Loucy (cell line): ENCODE results near the gene PPP1R12A.

Source experiments
- H2AFZ ChIP-seq: fragments of 200-600 bp; sonication (generic); 2 replicates; pipeline ENCODE4 v1.6.0; 2016; ENCODE audit warnings: antibody characterized with exemption, mild to moderate bottlenecking, low read length, moderate library complexity
- H3F3A ChIP-seq: fragments of 200-600 bp; 2 replicates; pipeline ENCODE4 v1.6.0; 2016; ENCODE audit warnings: antibody characterized with exemption, low read depth, mild to moderate bottlenecking
- H3K27me3 ChIP-seq: fragments of 200-600 bp; sonication (generic); 2 replicates; pipeline ENCODE4 v1.6.1; 2014; ENCODE audit warnings: low read length, mild to moderate bottlenecking; ENCODE audit not compliant: insufficient read depth, poor library complexity, severe bottlenecking
- H3K36me3 ChIP-seq: fragments of 200-600 bp; sonication (generic); 2 replicates; pipeline ENCODE4 v1.6.1; 2016; ENCODE audit warnings: low read length; ENCODE audit not compliant: insufficient read depth
- H3K4me1 ChIP-seq: fragments of 200-600 bp; sonication (generic); 2 replicates; pipeline ENCODE4 v1.5.1; 2014; ENCODE audit warnings: low read length, mild to moderate bottlenecking; ENCODE audit not compliant: insufficient read depth, poor library complexity, severe bottlenecking
- H3K4me2 ChIP-seq: fragments of 200-600 bp; sonication (generic); 2 replicates; pipeline ENCODE4 v1.6.0; 2014; ENCODE audit warnings: antibody characterized with exemption, low read length, low read depth, mild to moderate bottlenecking; ENCODE audit not compliant: poor library complexity, severe bottlenecking
- H3K4me3 ChIP-seq: fragments of 200-600 bp; sonication (generic); 2 replicates; pipeline ENCODE4 v1.5.1; 2014; ENCODE audit warnings: low read length, mild to moderate bottlenecking, mixed read lengths; ENCODE audit not compliant: poor library complexity, severe bottlenecking
- H3K79me2 ChIP-seq: fragments of 200-600 bp; sonication (generic); 2 replicates; pipeline ENCODE4 v1.6.1; 2014; ENCODE audit warnings: low read length; ENCODE audit not compliant: insufficient read depth
- H3K9ac ChIP-seq: fragments of 200-600 bp; sonication (generic); 2 replicates; pipeline ENCODE4 v1.6.0; 2014; ENCODE audit warnings: mild to moderate bottlenecking, low read depth, low read length, moderate library complexity; ENCODE audit not compliant: poor library complexity, severe bottlenecking
- H3K9me2 ChIP-seq: fragments of 200-600 bp; sonication (generic); replicated peaks from 2 replicates; pipeline ENCODE4 v1.6.1; 2016; ENCODE audit warnings: low read depth, low read length, mixed read lengths
- H3K9me3 ChIP-seq: fragments of 200-600 bp; sonication (generic); 2 replicates; pipeline ENCODE4 v1.6.1; 2014; ENCODE audit warnings: mild to moderate bottlenecking, antibody characterized with exemption, low read length, low read depth; ENCODE audit not compliant: insufficient read depth
- H4K20me1 ChIP-seq: fragments of 200-600 bp; sonication (generic); 2 replicates; pipeline ENCODE4 v1.6.0; 2014; ENCODE audit warnings: antibody characterized with exemption, low read length, mild to moderate bottlenecking; ENCODE audit not compliant: insufficient read depth, poor library complexity, severe bottlenecking
- EZH2phosphoT487 ChIP-seq: fragments of 200-600 bp; IDR thresholded peaks from 2 replicates; pipeline ENCODE4 v1.6.1; 2018; ENCODE audit warnings: antibody characterized with exemption, mild to moderate bottlenecking, moderate library complexity, borderline replicate concordance
- TF ChIP-seq, protein P1 (sequence below): fragments of 200-600 bp; sonication (generic); conservative IDR thresholded peaks from 2 replicates; pipeline ENCODE4 v1.5.1; 2014; ENCODE audit warnings: mild to moderate bottlenecking, antibody characterized with exemption, low read length

PPP1R12A gene

DNA sequence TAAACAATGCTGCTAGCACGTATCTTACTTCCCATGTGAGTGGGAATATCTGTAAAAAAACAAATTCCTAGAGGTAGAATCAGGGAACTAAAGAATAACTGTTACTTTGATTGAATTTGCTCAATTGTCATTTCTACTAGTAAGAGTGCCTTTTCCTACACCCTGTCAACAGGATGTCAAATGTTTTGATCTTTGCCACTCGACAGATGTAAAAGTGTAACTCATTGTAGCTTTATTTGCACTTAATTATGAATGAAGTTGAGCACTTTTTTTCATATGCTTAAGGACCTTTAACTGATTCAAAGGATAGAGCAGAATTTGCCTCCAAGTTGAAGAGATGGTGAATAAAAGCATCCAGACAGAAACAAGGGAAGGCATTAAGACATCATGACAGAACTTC, 104.5 kb downstream of the PPP1R12A start:
- H3K9ac ChIP-seq: no peak overlapping the region
- peaks cover 64% of the 10 kb centered on the region for H3K36me3 ChIP-seq
- no peaks in the 10 kb centered on the region for H3K9me2 ChIP-seq
- H3K79me2 ChIP-seq: peaks cover 22% of the 10 kb centered on the region
- no peak overlapping the region for H2AFZ ChIP-seq
- H3K27me3 ChIP-seq: no peaks in the 10 kb centered on the region
- no peak overlapping the region for H3K4me3 ChIP-seq
- no peaks in the 10 kb centered on the region for H3F3A ChIP-seq
- no peak overlapping the region for H3K4me2 ChIP-seq
- TF ChIP-seq EZH2phosphoT487: no peak
- TF ChIP-seq, protein P1, sequence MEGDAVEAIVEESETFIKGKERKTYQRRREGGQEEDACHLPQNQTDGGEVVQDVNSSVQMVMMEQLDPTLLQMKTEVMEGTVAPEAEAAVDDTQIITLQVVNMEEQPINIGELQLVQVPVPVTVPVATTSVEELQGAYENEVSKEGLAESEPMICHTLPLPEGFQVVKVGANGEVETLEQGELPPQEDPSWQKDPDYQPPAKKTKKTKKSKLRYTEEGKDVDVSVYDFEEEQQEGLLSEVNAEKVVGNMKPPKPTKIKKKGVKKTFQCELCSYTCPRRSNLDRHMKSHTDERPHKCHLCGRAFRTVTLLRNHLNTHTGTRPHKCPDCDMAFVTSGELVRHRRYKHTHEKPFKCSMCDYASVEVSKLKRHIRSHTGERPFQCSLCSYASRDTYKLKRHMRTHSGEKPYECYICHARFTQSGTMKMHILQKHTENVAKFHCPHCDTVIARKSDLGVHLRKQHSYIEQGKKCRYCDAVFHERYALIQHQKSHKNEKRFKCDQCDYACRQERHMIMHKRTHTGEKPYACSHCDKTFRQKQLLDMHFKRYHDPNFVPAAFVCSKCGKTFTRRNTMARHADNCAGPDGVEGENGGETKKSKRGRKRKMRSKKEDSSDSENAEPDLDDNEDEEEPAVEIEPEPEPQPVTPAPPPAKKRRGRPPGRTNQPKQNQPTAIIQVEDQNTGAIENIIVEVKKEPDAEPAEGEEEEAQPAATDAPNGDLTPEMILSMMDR: no peak
- H3K4me1 ChIP-seq: no peaks in the 10 kb centered on the region
- H4K20me1 ChIP-seq: peaks cover 7% of the 10 kb centered on the region
- no peaks in the 10 kb centered on the region for H3K9me3 ChIP-seq

DNA sequence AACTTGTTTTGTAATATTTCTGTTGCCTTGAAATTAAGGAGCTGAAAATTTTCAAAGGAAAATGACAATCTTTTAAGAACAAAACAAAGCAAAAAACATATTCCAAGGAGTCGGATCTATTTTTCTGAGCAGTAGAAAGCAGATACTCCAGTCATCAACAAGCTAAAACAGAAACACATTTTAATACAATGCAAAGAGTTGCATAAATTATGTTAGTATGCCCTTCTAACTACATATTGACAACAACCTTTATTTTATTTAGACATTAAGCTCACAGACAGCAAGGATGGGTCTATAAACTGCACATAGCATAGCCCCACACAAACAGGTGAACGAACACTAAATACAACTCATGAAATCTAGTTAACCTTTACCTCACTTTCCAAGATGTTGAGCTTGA, 106.0 kb downstream of the PPP1R12A start:
- Histone ChIP-seq H3K4me2 (no peak overlapping the region), H3K9me3 (no peaks in the 10 kb centered on the region), H2AFZ (no peak overlapping the region), H3K4me1 (no peaks in the 10 kb centered on the region), H3K4me3 (no peak overlapping the region), H3K36me3 (peaks cover 58% of the 10 kb centered on the region), H3K9ac (no peak overlapping the region), H3F3A (no peaks in the 10 kb centered on the region), H3K27me3 (no peaks in the 10 kb centered on the region), H3K9me2 (no peaks in the 10 kb centered on the region), H3K79me2 (peaks cover 12% of the 10 kb centered on the region), H4K20me1 (peaks cover 9% of the 10 kb centered on the region)
- TF ChIP-seq EZH2phosphoT487: no peak
- TF ChIP-seq, protein P1: no peak

DNA sequence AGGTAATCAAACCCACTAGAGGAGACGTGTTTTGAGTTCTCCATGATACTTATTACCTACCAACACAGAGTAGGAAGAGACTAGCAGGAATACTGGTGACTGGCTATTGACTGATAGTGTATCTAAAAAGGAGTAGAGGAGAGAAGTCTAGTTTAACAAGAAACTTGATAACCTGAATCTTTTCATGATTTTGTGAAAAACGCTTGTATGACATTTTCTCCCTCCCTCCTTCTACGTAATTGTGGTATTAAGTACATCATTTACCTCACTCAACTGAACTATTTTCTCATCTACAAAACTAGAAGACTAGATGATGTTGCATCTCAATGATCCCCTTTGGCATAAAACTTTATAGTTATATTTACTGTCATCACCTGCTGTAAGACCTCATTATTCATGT, 107.4 kb downstream of the PPP1R12A start:
- H3K4me3 ChIP-seq: no peak overlapping the region
- H3K9me2 ChIP-seq: no peaks in the 10 kb centered on the region
- H3K9ac ChIP-seq: no peak overlapping the region
- no peaks in the 10 kb centered on the region for H3K9me3 ChIP-seq
- peaks cover 6% of the 10 kb centered on the region for H4K20me1 ChIP-seq
- TF ChIP-seq, protein P1: no peak
- H3F3A ChIP-seq: no peaks in the 10 kb centered on the region
- no peak overlapping the region for H3K4me2 ChIP-seq
- no peak overlapping the region for H2AFZ ChIP-seq
- peaks cover 58% of the 10 kb centered on the region for H3K36me3 ChIP-seq
- peaks cover 3% of the 10 kb centered on the region; the same call in 1 of the 2 replicates for H3K79me2 ChIP-seq
- no peaks in the 10 kb centered on the region for H3K4me1 ChIP-seq
- H3K27me3 ChIP-seq: no peaks in the 10 kb centered on the region
